COR-L47 (cell line): Measurements from ENCODE around the gene ZNF717.
A peak's percentile ranks its signal among the peaks of the same experiment; 100 is the strongest.
"Not testable (repeated sequence)": the region's sequence is repeated elsewhere in the genome, so short reads cannot be mapped to it uniquely, and the experiment has no call there.

Experiments used
- DNase-seq: peaks from one replicate; lab custom pipeline; 2025; lab: John Stamatoyannopoulos, UW

ZNF717 gene

GRCh38 chr3:75785081-75785755, at the start of gene ZNF717:
Gene ZNF717, minus strand, starts transcription at chr3:75785549. Its CDS starts 2,187 bp downstream, at chr3:75783362.
- peak; percentile 70 for DNase-seq

- DNase-seq = not testable (repeated sequence)
These were observed 45.7 kb upstream of the ZNF717 start for GRCh38 chr3:75831076-75831475.

GRCh38 chr3:75818019-75818418, 32.7 kb upstream of the ZNF717 start:
- not testable (repeated sequence) for DNase-seq

GRCh38 chr3:75816287-75817180, 31.2 kb upstream of the ZNF717 start:
- DNase-seq = not testable (repeated sequence)

- no peak for DNase-seq
These were observed 29.4 kb upstream of the ZNF717 start for GRCh38 chr3:75814797-75815196.

DNA sequence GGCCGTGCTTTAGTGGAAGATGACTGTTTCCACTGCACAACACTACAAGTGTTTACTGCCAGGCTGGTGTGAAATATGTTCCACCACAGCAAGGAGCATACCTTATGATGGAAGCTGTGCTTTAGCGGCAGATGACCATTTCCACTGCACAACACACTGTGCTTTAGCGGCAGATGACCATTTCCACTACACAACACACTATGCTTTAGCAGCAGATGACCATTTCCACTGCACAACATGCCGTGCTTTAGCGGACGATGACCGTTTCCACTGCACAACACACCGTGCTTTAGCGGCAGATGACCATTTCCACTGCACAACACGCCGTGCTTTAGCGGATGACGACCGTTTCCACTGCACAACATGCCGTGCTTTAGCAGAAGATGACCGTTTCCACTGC, 2.8 kb downstream of the ZNF717 start:
- no peak for DNase-seq

- DNase-seq = no peak
These were observed 4.1 kb downstream of the ZNF717 start for GRCh38 chr3:75781079-75781745.

DNA sequence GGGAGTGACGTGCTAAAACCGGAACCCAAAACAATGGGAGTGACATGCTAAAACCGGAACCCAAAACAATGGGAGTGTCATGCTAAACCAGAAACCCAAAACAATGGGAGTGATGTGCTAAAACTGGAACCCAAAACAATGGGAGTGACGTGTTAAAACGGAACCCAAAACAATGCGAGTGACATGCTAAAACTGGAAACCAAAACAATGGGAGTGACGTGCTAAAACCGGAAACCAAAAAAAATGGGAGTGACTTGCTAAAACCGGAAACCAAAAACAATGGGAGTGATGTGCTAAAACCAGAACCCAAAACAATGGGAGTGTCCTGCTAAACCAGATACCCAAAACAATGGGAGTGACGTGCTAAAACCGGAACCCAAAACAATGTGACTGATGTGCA, 7.6 kb downstream of the ZNF717 start:
- DNase-seq = not testable (repeated sequence)

DNA sequence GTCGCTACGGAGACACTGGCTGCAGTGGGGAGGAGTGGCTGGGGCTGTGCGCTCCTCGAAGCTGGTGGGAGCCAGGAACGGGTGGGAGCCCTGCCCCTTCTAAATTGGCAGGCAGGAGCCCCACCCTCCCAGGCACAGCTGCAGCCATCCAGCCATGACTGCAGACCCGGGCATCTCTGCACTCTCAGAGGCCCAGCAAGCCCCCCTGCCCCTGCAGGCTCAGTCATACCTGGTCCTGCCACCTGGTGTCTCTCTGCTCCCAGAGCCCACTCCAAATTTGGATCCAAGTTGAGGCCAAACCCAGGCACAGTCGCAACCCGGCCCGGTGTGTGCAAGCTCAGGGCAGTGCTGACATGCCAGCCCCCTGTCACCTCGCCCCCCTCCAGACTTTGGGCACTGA, 13.7 kb downstream of the ZNF717 start:
- not testable (repeated sequence) for DNase-seq

DNA sequence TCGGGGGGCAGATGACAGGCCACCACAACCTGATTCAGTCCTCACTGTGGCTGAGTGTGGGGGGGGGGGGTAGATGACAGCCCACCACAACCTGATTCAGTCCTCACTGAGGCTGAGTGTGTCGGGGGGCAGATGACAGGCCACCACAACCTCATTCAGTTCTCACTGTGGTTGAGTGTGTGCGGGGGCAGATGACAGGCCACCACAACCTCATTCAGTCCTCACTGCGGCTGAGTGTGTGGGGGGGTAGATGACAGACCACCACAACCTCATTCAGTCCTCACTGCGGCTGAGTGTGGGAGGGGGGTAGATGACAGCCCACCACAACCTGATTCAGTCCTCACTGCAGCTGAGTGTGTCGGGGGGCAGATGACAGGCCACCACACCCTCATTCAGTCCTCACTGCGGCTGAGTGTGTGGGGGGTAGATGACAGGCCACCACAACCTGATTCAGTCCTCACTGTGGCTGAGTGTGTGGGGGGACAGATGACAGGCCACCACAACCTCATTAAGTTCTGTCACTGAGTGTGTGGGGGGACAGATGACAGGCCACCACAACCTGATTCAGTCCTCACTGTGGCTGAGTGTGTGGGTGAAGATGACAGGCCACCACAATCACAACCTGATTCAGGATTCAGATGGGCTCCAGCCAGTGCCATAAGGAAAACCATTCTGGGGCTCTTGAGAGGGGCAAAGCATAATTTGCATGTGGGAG, 16.9 kb downstream of the ZNF717 start:
- no peak for DNase-seq

DNA sequence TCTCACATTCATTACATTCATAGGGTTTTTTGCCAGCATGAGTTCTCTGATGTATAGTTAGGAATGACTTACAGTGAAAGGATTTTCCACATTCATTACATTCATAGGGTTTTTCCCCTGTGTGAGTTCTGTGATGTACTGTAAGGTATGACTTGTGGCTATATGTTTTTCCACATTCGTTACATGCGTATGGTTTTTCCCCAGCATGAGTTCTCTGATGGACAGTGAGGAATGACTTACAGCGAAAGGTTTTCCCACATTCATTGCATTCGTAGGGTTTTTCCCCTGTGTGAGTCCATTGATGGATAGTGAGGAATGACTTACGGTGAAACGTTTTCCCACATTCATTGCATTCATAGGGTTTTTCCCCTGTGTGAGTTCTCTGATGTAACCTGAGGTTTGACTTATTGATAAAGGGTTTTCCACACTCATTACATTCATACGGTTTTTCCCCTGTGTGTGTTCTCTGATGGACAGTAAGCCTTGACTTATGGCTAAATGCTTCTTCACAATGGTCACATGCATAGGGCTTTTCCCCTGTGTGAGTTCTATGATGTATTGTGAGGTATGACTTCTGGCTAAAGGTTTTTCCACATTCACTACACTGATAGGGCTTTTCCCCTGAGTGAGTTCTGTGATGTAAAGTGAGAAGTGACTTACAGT, 47.4 kb downstream of the ZNF717 start:
- DNase-seq = no peak

GRCh38 chr3:75727985-75728384, 57.4 kb downstream of the ZNF717 start:
- no peak for DNase-seq

- no peak for DNase-seq
These were observed 93.3 kb downstream of the ZNF717 start for GRCh38 chr3:75692061-75692460.

DNA sequence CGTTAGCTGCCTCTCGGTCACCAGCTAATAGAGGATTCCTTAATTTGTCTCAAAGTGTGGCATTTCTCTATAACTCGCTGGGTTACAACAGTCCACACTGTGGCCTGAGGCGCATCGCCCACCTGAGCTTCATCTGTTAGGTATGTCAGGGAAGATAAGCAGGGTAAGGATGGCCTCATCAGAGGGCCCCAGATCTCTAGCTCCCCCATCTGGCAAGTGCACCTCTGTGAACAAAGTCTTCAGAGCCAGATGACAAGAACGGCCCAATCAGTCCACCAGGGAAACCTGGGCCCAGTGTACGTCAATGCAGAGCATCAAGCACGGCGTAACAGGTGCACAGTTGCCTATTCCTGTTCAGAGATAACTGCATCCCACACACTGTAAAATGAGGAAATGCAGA, 98.0 kb downstream of the ZNF717 start:
- DNase-seq = no peak
